ENCODE data around the gene SIRPG.

The SIRPG gene

DNA sequence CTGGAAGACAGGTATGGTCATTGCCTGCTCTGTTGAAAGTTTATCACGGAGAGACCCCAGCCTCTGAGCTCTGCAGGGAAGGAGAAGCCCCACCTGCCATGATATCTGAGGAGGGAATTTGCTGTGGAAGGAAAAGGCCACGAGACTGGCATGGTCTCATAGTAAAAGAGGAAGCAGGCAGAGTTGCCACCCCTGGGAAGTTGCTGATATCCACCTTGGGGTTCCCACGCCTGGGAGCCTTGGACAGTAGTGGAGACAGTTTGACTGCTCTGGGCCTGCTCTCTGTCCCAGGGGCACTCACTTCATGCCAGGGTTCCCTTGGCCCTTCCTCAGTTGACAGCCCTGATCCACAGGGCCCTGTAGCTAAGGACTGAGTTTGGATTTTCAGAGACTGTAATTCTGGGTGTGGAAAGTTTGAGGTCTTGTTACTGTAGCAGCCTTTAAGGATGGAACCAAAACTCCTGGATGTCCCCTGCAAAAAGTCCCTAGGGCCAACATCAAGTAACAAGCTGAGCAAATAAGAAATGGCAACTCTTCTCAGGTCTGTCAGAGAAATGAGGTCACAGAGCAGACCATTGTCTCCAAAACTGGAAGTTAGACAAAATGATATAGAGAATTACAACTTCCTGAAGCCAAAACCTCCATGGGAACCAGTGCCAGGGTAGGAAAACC is 30.9 kb downstream of the SIRPG start:
- Histone ChIP-seq H3K4ac (ENCODE audit: low read depth, low read length) (no peak overlapping the region), H3K4me1 (ENCODE audit: control insufficient read depth, low read depth, low read length) (no peaks in the 10 kb centered on the region), H3K36me3 (ENCODE audit: control insufficient read depth, insufficient read depth, low read length) (no peaks in the 10 kb centered on the region), H3K79me1 (ENCODE audit: low read length) (no peaks in the 10 kb centered on the region), H3K4me2 (ENCODE audit: low read length) (no peak overlapping the region), H2BK15ac (replicated peaks; ENCODE audit: low read depth) (no peak overlapping the region), H2BK120ac (ENCODE audit: low read depth, low read length) (no peak overlapping the region), H3K56ac (ENCODE audit: low read length) (no peak overlapping the region), H2BK5ac (ENCODE audit: low read length) (no peak overlapping the region), H3K18ac (ENCODE audit: low read length) (no peak overlapping the region), H4K8ac (ENCODE audit: low read depth, low read length) (no peak overlapping the region), H3K23ac (ENCODE audit: low read length) (no peak overlapping the region), H4K5ac (ENCODE audit: low read length) (no peak overlapping the region), H3K27me3 (ENCODE audit: insufficient read depth, low read length, poor library complexity) (no peaks in the 10 kb centered on the region), H3K27ac (ENCODE audit: low read depth, low read length) (no peak overlapping the region), H2AK5ac (ENCODE audit: low read length) (no peak overlapping the region), H3K4me3 (ENCODE audit: low read length) (no peak overlapping the region), H3K9ac (ENCODE audit: low read length) (no peak overlapping the region), H3K79me2 (ENCODE audit: control insufficient read depth, insufficient read depth, low read length) (no peaks in the 10 kb centered on the region)
- DNase-seq: no peak
- WGBS (ENCODE audit: extremely low coverage, insufficient coverage, low lambda C conversion rate): no CpG with 5 or more reads among the region's 3 CpGs

DNA sequence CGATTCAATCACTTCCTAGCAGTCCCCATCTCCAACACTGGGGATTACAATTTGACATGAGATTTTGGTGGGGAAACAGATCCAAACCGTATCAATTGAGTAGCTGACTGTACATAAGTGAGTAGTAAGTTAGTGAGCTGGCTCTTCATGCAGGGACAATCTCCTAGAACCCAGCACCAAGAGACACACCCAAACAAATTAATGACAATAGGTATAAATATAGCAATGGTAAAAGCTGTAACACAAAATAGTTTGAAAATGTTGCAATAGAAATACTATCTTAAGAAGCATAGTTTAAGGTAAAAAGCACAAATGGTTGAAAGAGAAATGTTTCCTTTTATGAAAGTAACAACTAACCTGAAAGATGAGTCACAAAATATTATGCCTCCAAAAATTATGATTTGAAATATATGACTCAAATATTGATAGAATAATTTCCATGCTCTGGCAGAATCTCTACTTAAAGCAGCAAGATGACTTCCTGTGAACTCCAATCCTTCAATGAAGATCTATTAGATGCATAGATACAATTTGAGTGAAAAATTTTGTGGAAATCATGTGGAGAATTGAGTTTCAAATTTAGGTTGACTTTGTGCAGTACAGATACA is 32.4 kb downstream of the SIRPG start:
- H3K79me1 ChIP-seq (ENCODE audit: low read length): no peaks in the 10 kb centered on the region
- H4K5ac ChIP-seq (ENCODE audit: low read length): no peak overlapping the region
- H3K4ac ChIP-seq (ENCODE audit: low read depth, low read length): no peak overlapping the region
- H2BK5ac ChIP-seq (ENCODE audit: low read length): no peak overlapping the region
- H2BK120ac ChIP-seq (ENCODE audit: low read depth, low read length): no peak overlapping the region
- no peak for DNase-seq
- no peak overlapping the region for H3K4me3 ChIP-seq (ENCODE audit: low read length)
- no peak overlapping the region for H2AK5ac ChIP-seq (ENCODE audit: low read length)
- no peak overlapping the region for H3K4me2 ChIP-seq (ENCODE audit: low read length)
- H2BK15ac ChIP-seq (replicated peaks; ENCODE audit: low read depth): no peak overlapping the region
- H3K27me3 ChIP-seq (ENCODE audit: insufficient read depth, low read length, poor library complexity): no peaks in the 10 kb centered on the region
- no peaks in the 10 kb centered on the region for H3K36me3 ChIP-seq (ENCODE audit: control insufficient read depth, insufficient read depth, low read length)
- H3K27ac ChIP-seq (ENCODE audit: low read depth, low read length): no peak overlapping the region
- WGBS (ENCODE audit: extremely low coverage, insufficient coverage, low lambda C conversion rate): no CpG with 5 or more reads among the region's 2 CpGs
- H3K23ac ChIP-seq (ENCODE audit: low read length): no peak overlapping the region
- no peak overlapping the region for H3K56ac ChIP-seq (ENCODE audit: low read length)
- H4K8ac ChIP-seq (ENCODE audit: low read depth, low read length): no peak overlapping the region
- no peaks in the 10 kb centered on the region for H3K4me1 ChIP-seq (ENCODE audit: control insufficient read depth, low read depth, low read length)
- no peak overlapping the region for H3K9ac ChIP-seq (ENCODE audit: low read length)
- H3K79me2 ChIP-seq (ENCODE audit: control insufficient read depth, insufficient read depth, low read length): no peaks in the 10 kb centered on the region
- no peak overlapping the region for H3K18ac ChIP-seq (ENCODE audit: low read length)

DNA sequence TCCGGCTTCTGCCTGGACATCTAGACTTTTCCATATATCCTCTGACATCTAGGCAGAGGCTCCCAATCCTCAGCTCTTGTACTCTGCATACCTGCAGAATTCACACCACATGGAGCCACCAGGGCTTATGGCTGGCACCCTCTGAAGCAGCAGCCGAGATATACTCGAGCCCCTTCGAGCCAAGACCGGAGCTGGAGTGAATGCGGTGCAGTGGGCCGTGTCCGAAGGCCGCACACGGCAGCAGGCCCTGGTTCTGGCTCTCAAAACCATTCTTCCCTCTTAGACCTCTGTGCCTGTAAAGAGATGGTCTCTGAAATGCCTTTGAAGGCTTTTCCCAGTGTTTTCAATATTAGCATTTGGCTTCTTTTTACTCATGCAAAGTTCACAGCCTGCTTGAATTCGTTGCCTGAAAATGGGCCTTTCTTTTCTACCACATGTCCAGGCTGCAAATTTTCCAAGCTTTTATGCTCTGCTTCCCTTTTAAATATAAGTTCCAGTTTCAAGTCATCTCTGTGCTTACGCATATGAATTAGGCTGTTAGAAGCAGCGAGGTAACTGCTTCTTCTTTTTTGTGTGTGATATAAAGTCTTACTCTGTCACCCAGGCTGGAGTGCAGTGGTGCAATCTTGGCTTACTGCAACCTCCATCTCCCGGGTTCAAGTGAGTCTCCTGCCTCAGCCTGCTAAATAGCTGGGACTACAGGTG is 33.9 kb downstream of the SIRPG start:
- Histone ChIP-seq H2BK15ac (replicated peaks; ENCODE audit: low read depth) (no peak overlapping the region), H3K27me3 (ENCODE audit: insufficient read depth, low read length, poor library complexity) (no peaks in the 10 kb centered on the region), H3K9ac (ENCODE audit: low read length) (no peak overlapping the region), H3K4me1 (ENCODE audit: control insufficient read depth, low read depth, low read length) (no peaks in the 10 kb centered on the region), H3K27ac (ENCODE audit: low read depth, low read length) (no peak overlapping the region), H4K5ac (ENCODE audit: low read length) (no peak overlapping the region), H3K4ac (ENCODE audit: low read depth, low read length) (no peak overlapping the region), H3K79me2 (ENCODE audit: control insufficient read depth, insufficient read depth, low read length) (no peaks in the 10 kb centered on the region), H3K23ac (ENCODE audit: low read length) (no peak overlapping the region), H3K18ac (ENCODE audit: low read length) (no peak overlapping the region), H3K4me3 (ENCODE audit: low read length) (no peak overlapping the region), H3K36me3 (ENCODE audit: control insufficient read depth, insufficient read depth, low read length) (no peaks in the 10 kb centered on the region), H3K79me1 (ENCODE audit: low read length) (no peaks in the 10 kb centered on the region), H3K4me2 (ENCODE audit: low read length) (no peak overlapping the region), H3K56ac (ENCODE audit: low read length) (no peak overlapping the region), H4K8ac (ENCODE audit: low read depth, low read length) (no peak overlapping the region), H2BK5ac (ENCODE audit: low read length) (no peak overlapping the region), H2BK120ac (ENCODE audit: low read depth, low read length) (no peak overlapping the region), H2AK5ac (ENCODE audit: low read length) (no peak overlapping the region)
- no CpG with 5 or more reads among the region's 14 CpGs for WGBS (ENCODE audit: extremely low coverage, insufficient coverage, low lambda C conversion rate)
- no peak for DNase-seq

DNA sequence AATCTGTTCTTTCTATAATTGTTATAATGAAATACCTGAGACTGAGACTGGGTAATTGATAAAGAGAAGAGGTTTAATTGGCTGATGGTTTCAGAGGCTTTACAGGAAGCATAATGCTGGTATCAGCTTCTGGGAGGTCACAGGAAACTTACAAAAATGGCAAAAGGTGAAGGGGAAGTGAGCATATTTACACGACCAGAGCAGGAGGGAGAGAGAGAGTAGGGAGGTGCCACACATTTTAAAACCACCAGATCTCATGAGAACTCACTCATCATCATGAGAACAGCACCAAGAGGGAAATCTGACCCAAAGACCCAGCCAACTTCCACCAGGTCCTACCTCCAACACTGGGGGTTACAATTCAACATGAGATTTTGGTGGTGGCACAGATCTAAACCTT is 35.1 kb downstream of the SIRPG start:
- Histone ChIP-seq H3K4me1 (ENCODE audit: control insufficient read depth, low read depth, low read length) (no peaks in the 10 kb centered on the region), H2AK5ac (ENCODE audit: low read length) (no peak overlapping the region), H4K8ac (ENCODE audit: low read depth, low read length) (no peak overlapping the region), H3K4me3 (ENCODE audit: low read length) (no peak overlapping the region), H3K36me3 (ENCODE audit: control insufficient read depth, insufficient read depth, low read length) (no peaks in the 10 kb centered on the region), H3K9ac (ENCODE audit: low read length) (no peak overlapping the region), H3K79me1 (ENCODE audit: low read length) (no peaks in the 10 kb centered on the region), H4K5ac (ENCODE audit: low read length) (no peak overlapping the region), H3K27me3 (ENCODE audit: insufficient read depth, low read length, poor library complexity) (no peaks in the 10 kb centered on the region), H3K27ac (ENCODE audit: low read depth, low read length) (no peak overlapping the region), H3K56ac (ENCODE audit: low read length) (no peak overlapping the region), H3K23ac (ENCODE audit: low read length) (no peak overlapping the region), H2BK15ac (replicated peaks; ENCODE audit: low read depth) (no peak overlapping the region), H3K4ac (ENCODE audit: low read depth, low read length) (no peak overlapping the region), H2BK5ac (ENCODE audit: low read length) (no peak overlapping the region), H3K79me2 (ENCODE audit: control insufficient read depth, insufficient read depth, low read length) (no peaks in the 10 kb centered on the region), H3K18ac (ENCODE audit: low read length) (no peak overlapping the region), H2BK120ac (ENCODE audit: low read depth, low read length) (no peak overlapping the region), H3K4me2 (ENCODE audit: low read length) (no peak overlapping the region)
- WGBS (ENCODE audit: extremely low coverage, insufficient coverage, low lambda C conversion rate): no CpG with 5 or more reads among the region's 1 CpG
- DNase-seq: no peak

DNA sequence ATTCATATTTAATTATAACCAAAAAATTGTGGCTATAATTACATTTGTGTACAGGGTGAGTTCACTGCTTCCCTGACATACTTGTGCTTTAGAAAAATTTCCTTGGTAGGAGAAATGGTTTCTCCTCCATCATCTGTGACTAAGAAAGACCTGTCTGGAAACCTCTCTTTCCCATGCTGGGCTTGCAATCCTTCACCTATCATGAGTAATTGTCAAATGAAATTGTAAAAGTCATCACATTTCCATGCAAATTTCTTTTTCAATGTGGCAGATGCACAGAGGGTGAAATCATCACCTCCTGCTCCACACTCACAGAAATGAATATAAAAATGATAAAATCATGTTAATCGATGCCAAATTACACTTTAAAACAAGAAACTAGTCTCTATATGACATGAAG is 36.3 kb downstream of the SIRPG start:
- Histone ChIP-seq H4K8ac (ENCODE audit: low read depth, low read length) (no peak overlapping the region), H3K4me1 (ENCODE audit: control insufficient read depth, low read depth, low read length) (no peaks in the 10 kb centered on the region), H3K9ac (ENCODE audit: low read length) (no peak overlapping the region), H3K4ac (ENCODE audit: low read depth, low read length) (no peak overlapping the region), H3K36me3 (ENCODE audit: control insufficient read depth, insufficient read depth, low read length) (no peaks in the 10 kb centered on the region), H2BK5ac (ENCODE audit: low read length) (no peak overlapping the region), H2BK15ac (replicated peaks; ENCODE audit: low read depth) (no peak overlapping the region), H2AK5ac (ENCODE audit: low read length) (no peak overlapping the region), H3K27me3 (ENCODE audit: insufficient read depth, low read length, poor library complexity) (no peaks in the 10 kb centered on the region), H3K79me1 (ENCODE audit: low read length) (no peaks in the 10 kb centered on the region), H3K23ac (ENCODE audit: low read length) (no peak overlapping the region), H3K4me3 (ENCODE audit: low read length) (no peak overlapping the region), H3K4me2 (ENCODE audit: low read length) (no peak overlapping the region), H3K79me2 (ENCODE audit: control insufficient read depth, insufficient read depth, low read length) (no peaks in the 10 kb centered on the region), H3K27ac (ENCODE audit: low read depth, low read length) (no peak overlapping the region), H4K5ac (ENCODE audit: low read length) (no peak overlapping the region), H2BK120ac (ENCODE audit: low read depth, low read length) (no peak overlapping the region), H3K56ac (ENCODE audit: low read length) (no peak overlapping the region), H3K18ac (ENCODE audit: low read length) (no peak overlapping the region)
- WGBS (ENCODE audit: extremely low coverage, insufficient coverage, low lambda C conversion rate): no CpG with 5 or more reads among the region's 1 CpG
- no peak for DNase-seq

All from mesendoderm (in vitro differentiated cells).